Karpas-422 (cell line): ENCODE results near the gene SEMA3A. TPM values are rescaled to one million over a fixed set of nuclear protein-coding genes. Genes with fewer than 3 reads are reported as not detected.
"Not testable (repeated sequence)": the region's sequence is repeated elsewhere in the genome, so short reads cannot be mapped to it uniquely, and the experiment has no call there.

Experiments
- DNase-seq: peaks from one replicate; pipeline ENCODE4 v3.0.0-alpha.2; 2015
- H2AFZ ChIP-seq: fragments of 200-600 bp; sonication (generic); 2 replicates; pipeline ENCODE4 v1.6.1; 2014; ENCODE audit warnings: antibody characterized with exemption, low read length, mixed read lengths
- H3K27ac ChIP-seq: fragments of 200-600 bp; sonication (generic); 2 replicates; pipeline ENCODE4 v1.5.1; 2014; ENCODE audit warnings: mild to moderate bottlenecking, low read length, moderate library complexity
- H3K27me3 ChIP-seq: fragments of 200-600 bp; sonication (generic); 2 replicates; pipeline ENCODE4 v1.6.1; 2014; ENCODE audit warnings: low read length, mixed read lengths
- H3K36me3 ChIP-seq: fragments of 200-600 bp; sonication (generic); 2 replicates; pipeline ENCODE4 v1.6.1; 2014; ENCODE audit warnings: low read length, mixed read lengths; ENCODE audit not compliant: insufficient read depth
- H3K4me1 ChIP-seq: fragments of 200-600 bp; sonication (generic); 2 replicates; pipeline ENCODE4 v1.6.1; 2014; ENCODE audit warnings: mild to moderate bottlenecking, low read length, mixed read lengths
- H3K4me2 ChIP-seq: fragments of 200-600 bp; sonication (generic); 2 replicates; pipeline ENCODE4 v1.6.1; 2014; ENCODE audit warnings: low read length, low read depth, mild to moderate bottlenecking; ENCODE audit not compliant: poor library complexity, severe bottlenecking
- H3K4me3 ChIP-seq: fragments of 200-600 bp; sonication (generic); 2 replicates; pipeline ENCODE4 v1.5.1; 2014; ENCODE audit warnings: mild to moderate bottlenecking, antibody characterized with exemption, low read length, mixed read lengths
- H3K79me2 ChIP-seq: fragments of 200-600 bp; sonication (generic); 2 replicates; pipeline ENCODE4 v1.6.1; 2014; ENCODE audit warnings: mild to moderate bottlenecking, low read length, mixed read lengths
- H3K9ac ChIP-seq: fragments of 200-600 bp; sonication (generic); 2 replicates; pipeline ENCODE4 v1.6.0; 2014; ENCODE audit warnings: low read length
- H3K9me2 ChIP-seq: fragments of 200-600 bp; sonication (generic), shearing (Covaris generic); replicated peaks from 2 replicates; pipeline ENCODE4 v1.6.0; 2014; ENCODE audit warnings: mild to moderate bottlenecking, low read length, moderate library complexity; ENCODE audit not compliant: insufficient read depth
- H3K9me3 ChIP-seq: fragments of 300-700, 200-600 bp; sonication (generic); 2 replicates; pipeline ENCODE4 v1.6.1; 2014; ENCODE audit warnings: low read length, mixed read lengths
- H4K20me1 ChIP-seq: fragments of 200-600 bp; sonication (generic); 2 replicates; pipeline ENCODE4 v1.6.1; 2014; ENCODE audit warnings: mild to moderate bottlenecking, antibody characterized with exemption, low read length, low read depth; ENCODE audit not compliant: insufficient read depth
- total RNA-seq: library from RNA; depleted of rRNA; stranded (reverse); fragments of >200 nt; shearing (Covaris generic); gene quantifications from 2 replicates; pipeline ENCODE4 v1.2.3, GENCODE V29; 2014; ENCODE audit warnings: low replicate concordance

Gene SEMA3A
- total RNA-seq, 1 experiment from 2014 or later, result not detected

DNA sequence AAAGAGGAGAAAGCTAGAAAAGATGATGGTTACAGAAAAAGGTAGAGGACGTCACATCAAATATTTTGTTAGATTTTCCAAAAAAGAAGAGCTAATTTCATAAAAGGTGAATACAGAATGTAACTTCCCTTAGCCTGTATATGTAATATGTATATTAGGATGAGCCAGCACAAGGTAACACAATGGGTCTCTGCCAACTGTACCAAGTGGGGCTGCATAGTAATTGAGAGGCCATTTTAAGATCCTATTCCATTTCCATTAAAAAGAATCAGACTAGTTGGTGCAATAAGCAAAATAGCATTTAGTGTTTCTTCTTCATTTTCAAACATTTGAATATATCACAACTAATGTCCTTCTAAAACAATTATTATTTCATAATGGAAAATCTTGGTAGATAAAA, 134.6 kb downstream of the SEMA3A start:
- no peaks in the 10 kb centered on the region for H3K4me1 ChIP-seq
- H4K20me1 ChIP-seq, result no peaks in the 10 kb centered on the region
- no peak overlapping the region for H3K4me3 ChIP-seq
- H3K9ac ChIP-seq, result no peak overlapping the region
- H3K9me3 ChIP-seq, result peaks cover 25% of the 10 kb centered on the region
- no peak overlapping the region for H3K4me2 ChIP-seq
- no peaks in the 10 kb centered on the region for H3K36me3 ChIP-seq
- no peak for DNase-seq
- H3K79me2 ChIP-seq, result no peaks in the 10 kb centered on the region
- no peaks in the 10 kb centered on the region for H3K9me2 ChIP-seq
- no peak overlapping the region for H3K27ac ChIP-seq
- H2AFZ ChIP-seq, result no peak overlapping the region
- H3K27me3 ChIP-seq, result no peaks in the 10 kb centered on the region

- no peak overlapping the region for H3K27ac ChIP-seq
- H3K9ac ChIP-seq, result no peak overlapping the region
- no peak overlapping the region for H3K4me3 ChIP-seq
- no peaks in the 10 kb centered on the region for H4K20me1 ChIP-seq
- no peaks in the 10 kb centered on the region for H3K27me3 ChIP-seq
- peaks cover 25% of the 10 kb centered on the region for H3K9me3 ChIP-seq
- no peaks in the 10 kb centered on the region for H3K36me3 ChIP-seq
- no peaks in the 10 kb centered on the region for H3K9me2 ChIP-seq
- H3K4me1 ChIP-seq, result no peaks in the 10 kb centered on the region
- no peaks in the 10 kb centered on the region for H3K79me2 ChIP-seq
- no peak overlapping the region for H3K4me2 ChIP-seq
- no peak overlapping the region for H2AFZ ChIP-seq
- no peak for DNase-seq
These were observed 136.1 kb downstream of the SEMA3A start for GRCh38 chr7:84058311-84059076.

DNA sequence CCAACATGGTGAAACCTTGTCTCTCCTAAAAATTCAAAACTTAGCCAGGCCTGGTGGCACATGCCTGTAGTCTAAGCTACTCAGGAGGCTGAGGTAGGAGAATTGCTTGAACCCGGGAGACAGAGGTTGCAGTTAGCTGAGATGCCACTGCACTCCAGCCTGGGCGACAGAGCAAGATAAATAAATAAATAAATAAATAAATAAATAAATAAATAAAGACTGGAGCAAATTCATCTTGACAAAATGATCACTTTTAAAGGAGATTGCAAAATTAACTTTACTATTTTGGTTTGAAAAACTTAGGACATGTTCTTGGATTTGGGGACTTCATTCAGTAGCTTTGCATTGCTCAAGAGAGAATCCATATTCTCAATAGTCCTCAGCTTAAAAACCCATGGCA, 137.0 kb downstream of the SEMA3A start:
- H2AFZ ChIP-seq, result no peak overlapping the region
- no peak overlapping the region for H3K4me3 ChIP-seq
- DNase-seq, result no peak
- peaks cover 25% of the 10 kb centered on the region for H3K9me3 ChIP-seq
- H3K4me2 ChIP-seq, result no peak overlapping the region
- no peak overlapping the region for H3K9ac ChIP-seq
- no peaks in the 10 kb centered on the region for H4K20me1 ChIP-seq
- H3K9me2 ChIP-seq, result no peaks in the 10 kb centered on the region
- no peaks in the 10 kb centered on the region for H3K36me3 ChIP-seq
- no peaks in the 10 kb centered on the region for H3K27me3 ChIP-seq
- no peak overlapping the region for H3K27ac ChIP-seq
- H3K79me2 ChIP-seq, result no peaks in the 10 kb centered on the region
- no peaks in the 10 kb centered on the region for H3K4me1 ChIP-seq

GRCh38 chr7:84055904-84056605, 138.5 kb downstream of the SEMA3A start:
- no peak for DNase-seq
- Histone ChIP-seq H3K9ac (no peak overlapping the region), H3K9me3 (peaks cover 23% of the 10 kb centered on the region), H3K36me3 (no peaks in the 10 kb centered on the region), H3K4me2 (no peak overlapping the region), H3K9me2 (no peaks in the 10 kb centered on the region), H4K20me1 (no peaks in the 10 kb centered on the region), H2AFZ (no peak overlapping the region), H3K27me3 (no peaks in the 10 kb centered on the region), H3K4me1 (no peaks in the 10 kb centered on the region), H3K27ac (no peak overlapping the region), H3K79me2 (no peaks in the 10 kb centered on the region), H3K4me3 (no peak overlapping the region)

GRCh38 chr7:84055199-84055598, 139.4 kb downstream of the SEMA3A start:
- not testable (repeated sequence) for H3K9me2 ChIP-seq, H3K9ac ChIP-seq, DNase-seq, H3K4me3 ChIP-seq, H3K36me3 ChIP-seq, H3K4me1 ChIP-seq, H3K4me2 ChIP-seq, H4K20me1 ChIP-seq, H3K27ac ChIP-seq, H3K27me3 ChIP-seq, H3K79me2 ChIP-seq, H2AFZ ChIP-seq
- peaks cover 17% of the 10 kb centered on the region for H3K9me3 ChIP-seq

- no peaks in the 10 kb centered on the region for H3K9me2 ChIP-seq
These were observed 145.3 kb downstream of the SEMA3A start for GRCh38 chr7:84049071-84049836.

GRCh38 chr7:84047085-84047484, 147.5 kb downstream of the SEMA3A start:
- Histone ChIP-seq H2AFZ (no peak overlapping the region), H3K9ac (no peak overlapping the region), H3K27ac (no peak overlapping the region), H4K20me1 (no peaks in the 10 kb centered on the region), H3K36me3 (no peaks in the 10 kb centered on the region), H3K27me3 (no peaks in the 10 kb centered on the region), H3K9me2 (no peaks in the 10 kb centered on the region), H3K4me1 (no peaks in the 10 kb centered on the region), H3K4me2 (no peak overlapping the region), H3K9me3 (peaks cover 26% of the 10 kb centered on the region), H3K79me2 (no peaks in the 10 kb centered on the region), H3K4me3 (no peak overlapping the region)
- DNase-seq, result no peak

More at GRCh38 chr7:84049071-84049836, 145.3 kb downstream of the SEMA3A start:
- no peaks in the 10 kb centered on the region for H4K20me1 ChIP-seq
- H2AFZ ChIP-seq, result no peak overlapping the region
- H3K27ac ChIP-seq, result no peak overlapping the region
- H3K27me3 ChIP-seq, result no peaks in the 10 kb centered on the region
- H3K4me1 ChIP-seq, result no peaks in the 10 kb centered on the region
- H3K9ac ChIP-seq, result no peak overlapping the region
- peaks cover 10% of the 10 kb centered on the region for H3K9me3 ChIP-seq
- H3K79me2 ChIP-seq, result no peaks in the 10 kb centered on the region
- DNase-seq, result no peak
- no peak overlapping the region for H3K4me2 ChIP-seq
- H3K36me3 ChIP-seq, result no peaks in the 10 kb centered on the region
- no peak overlapping the region for H3K4me3 ChIP-seq

DNA sequence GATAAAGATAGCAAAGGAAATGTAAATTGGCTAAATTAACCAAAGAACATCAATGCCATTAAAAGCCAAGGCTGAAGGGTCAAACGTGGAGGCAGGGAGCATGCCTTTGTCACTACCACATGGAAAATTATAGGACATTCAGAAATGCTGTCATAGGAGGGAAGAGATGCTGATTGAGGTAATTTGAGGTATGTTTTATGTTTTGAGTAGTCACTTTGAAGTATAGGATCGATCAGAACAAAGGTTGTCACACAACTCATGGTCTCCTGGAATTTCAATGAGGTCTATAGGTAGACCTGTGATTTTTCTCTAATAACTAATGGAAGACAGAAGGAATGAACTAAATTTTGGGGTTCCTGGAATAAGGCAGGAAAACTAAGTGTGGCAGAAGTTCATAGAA, 149.8 kb downstream of the SEMA3A start:
- H3K9me2 ChIP-seq, result no peaks in the 10 kb centered on the region
- no peaks in the 10 kb centered on the region for H3K4me1 ChIP-seq
- no peak overlapping the region for H3K9ac ChIP-seq
- H4K20me1 ChIP-seq, result no peaks in the 10 kb centered on the region
- H3K9me3 ChIP-seq, result peaks cover 38% of the 10 kb centered on the region
- H3K36me3 ChIP-seq, result no peaks in the 10 kb centered on the region
- no peaks in the 10 kb centered on the region for H3K79me2 ChIP-seq
- H3K27ac ChIP-seq, result no peak overlapping the region
- DNase-seq, result no peak
- no peak overlapping the region for H2AFZ ChIP-seq
- no peaks in the 10 kb centered on the region for H3K27me3 ChIP-seq
- H3K4me2 ChIP-seq, result no peak overlapping the region
- no peak overlapping the region for H3K4me3 ChIP-seq
